Choroid plexus epithelial cell (primary cell): ENCODE data around the gene AREG.
A peak's percentile ranks its signal among the peaks of the same experiment; 100 is the strongest.

ENCODE experiments used
- DNase-seq: peaks from one replicate; pipeline ENCODE4 v3.0.0-alpha.2; 2010; ENCODE audit warnings: low read depth
- H3K4me3 ChIP-seq: 2 replicates; pipeline ENCODE4 v1.5.1; 2011; ENCODE audit warnings: low read depth, mild to moderate bottlenecking, control low read depth, low read length, moderate library complexity
- CTCF ChIP-seq: conservative IDR thresholded peaks from 2 replicates; pipeline ENCODE4 v1.5.1; 2011; ENCODE audit warnings: low read depth, mild to moderate bottlenecking, control low read depth, inconsistent platforms, low read length, moderate library complexity

The AREG gene

GRCh38 chr4:74418063-74418670 lies 26.8 kb upstream of the AREG start:
- no peak overlapping the region for H3K4me3 ChIP-seq
- peak; percentile 83 for DNase-seq
- TF ChIP-seq CTCF: no peak

- no peak for TF ChIP-seq CTCF
- no peak for DNase-seq
- no peak overlapping the region for H3K4me3 ChIP-seq
Measured at GRCh38 chr4:74420863-74421262, 24.1 kb upstream of the AREG start.

- no peak for TF ChIP-seq CTCF
- H3K4me3 ChIP-seq: no peak overlapping the region
- DNase-seq: peak; percentile 76
Measured at GRCh38 chr4:74423104-74423503, 21.8 kb upstream of the AREG start.

GRCh38 chr4:74424111-74424510 lies 20.8 kb upstream of the AREG start:
- DNase-seq: no peak
- TF ChIP-seq CTCF: no peak
- H3K4me3 ChIP-seq: no peak overlapping the region

- no peak overlapping the region for H3K4me3 ChIP-seq
- no peak for TF ChIP-seq CTCF
- peak; percentile 95 for DNase-seq
Measured at GRCh38 chr4:74426101-74426500, 18.8 kb upstream of the AREG start.

- H3K4me3 ChIP-seq: no peak overlapping the region
- TF ChIP-seq CTCF: no peak
- peak; percentile 72 for DNase-seq
Measured at GRCh38 chr4:74428276-74428675, 16.7 kb upstream of the AREG start.

- DNase-seq: peak; percentile 99
- no peak overlapping the region for H3K4me3 ChIP-seq
- TF ChIP-seq CTCF: no peak
Measured at GRCh38 chr4:74431113-74431826, 13.7 kb upstream of the AREG start.
